Activated naive CD8-positive, alpha-beta T cell treated with anti-CD3 and anti-CD28 coated beads, Interleukin-2, amount 10 ng/mL, durations not matched to agents 7 days and 5 days (primary cell): Measurements from ENCODE around the gene SDCCAG8. TPM values are rescaled to one million over a fixed set of nuclear protein-coding genes. Genes with fewer than 3 reads are reported as not detected.
A peak's percentile ranks its signal among the peaks of the same experiment; 100 is the strongest.

Experiments used
- ATAC-seq: fragments of 150-1000 bp; cut with Tn5 transposase; one replicate; pipeline ENCODE4 v1.10.0; 2021; ENCODE audit warnings: low read depth, moderate library complexity
- POLR2A ChIA-PET: fragments of 350-600 bp; sonication (Branson Sonifier 250); formaldehyde crosslinking; loops from one replicate; lab custom pipeline; 2021; ENCODE audit warnings: antibody characterized with exemption; lab: Charles Lee
- DNase-seq: peaks from one replicate; pipeline ENCODE4 v3.0.0; 2021
- H3K27ac Mint-ChIP-seq: one replicate; pipeline ENCODE4 v1.8.0; 2022; ENCODE audit warnings: mild to moderate bottlenecking, mixed read lengths
- H3K27me3 Mint-ChIP-seq: one replicate; pipeline ENCODE4 v1.8.0; 2022; ENCODE audit warnings: mild to moderate bottlenecking, moderate library complexity, mixed read lengths
- H3K36me3 Mint-ChIP-seq: one replicate; pipeline ENCODE4 v1.8.0; 2021; ENCODE audit warnings: mild to moderate bottlenecking, mixed read lengths
- H3K4me1 Mint-ChIP-seq: one replicate; pipeline ENCODE4 v1.8.0; 2021; ENCODE audit warnings: mixed read lengths
- H3K4me3 Mint-ChIP-seq: one replicate; pipeline ENCODE4 v1.8.0; 2022; ENCODE audit warnings: mild to moderate bottlenecking, moderate library complexity, mixed read lengths
- H3K9me3 Mint-ChIP-seq: one replicate; pipeline ENCODE4 v1.8.0; 2021; ENCODE audit warnings: mixed read lengths
- total RNA-seq, 2 experiments: library from RNA; stranded (reverse); gene quantifications; one replicate each; pipeline ENCODE4 v1.2.3, GENCODE V29; 2021

The SDCCAG8 gene
- total RNA-seq, 2 experiments from 2014 or later, result 27.3 to 32.7 TPM

GRCh38 chr1:243244432-243244841 lies 11.4 kb upstream of the SDCCAG8 start:
- POLR2A ChIA-PET, result no interaction called here
- Mint-ChIP-seq H3K27ac (no peak overlapping the region), H3K4me1 (peaks cover 10% of the 10 kb centered on the region), H3K36me3 (peaks cover 28% of the 10 kb centered on the region), H3K4me3 (no peak overlapping the region), H3K27me3 (no peaks in the 10 kb centered on the region), H3K9me3 (peaks cover 5% of the 10 kb centered on the region)
- ATAC-seq (no peak), DNase-seq (no peak)

GRCh38 chr1:243246916-243247315 lies 8.9 kb upstream of the SDCCAG8 start:
- Mint-ChIP-seq H3K4me1 (peaks cover 16% of the 10 kb centered on the region), H3K27ac (no peak overlapping the region), H3K36me3 (peaks cover 19% of the 10 kb centered on the region), H3K4me3 (no peak overlapping the region), H3K27me3 (no peaks in the 10 kb centered on the region), H3K9me3 (peaks cover 2% of the 10 kb centered on the region)
- ATAC-seq, result no peak
- DNase-seq, result no peak
- POLR2A ChIA-PET, result no interaction called here

- Mint-ChIP-seq H3K9me3 (peaks cover 2% of the 10 kb centered on the region), H3K4me1 (peaks cover 18% of the 10 kb centered on the region), H3K4me3 (no peak overlapping the region), H3K27me3 (no peaks in the 10 kb centered on the region), H3K27ac (no peak overlapping the region), H3K36me3 (peaks cover 14% of the 10 kb centered on the region)
- DNase-seq (no peak), ATAC-seq (no peak)
- POLR2A ChIA-PET, result no interaction called here
Observed at GRCh38 chr1:243247901-243248300, 7.9 kb upstream of the SDCCAG8 start.

- POLR2A ChIA-PET, result no interaction called here
- DNase-seq (no peak), ATAC-seq (no peak)
- H3K27me3 Mint-ChIP-seq, result no peaks in the 10 kb centered on the region
- peaks cover 26% of the 10 kb centered on the region for H3K4me1 Mint-ChIP-seq
- H3K27ac Mint-ChIP-seq, result no peak overlapping the region
- peaks cover 9% of the 10 kb centered on the region for H3K36me3 Mint-ChIP-seq
- H3K4me3 Mint-ChIP-seq, result no peak overlapping the region
- no peaks in the 10 kb centered on the region for H3K9me3 Mint-ChIP-seq
Observed at GRCh38 chr1:243249214-243249613, 6.6 kb upstream of the SDCCAG8 start.

- peaks cover 7% of the 10 kb centered on the region for H3K36me3 Mint-ChIP-seq
- no peaks in the 10 kb centered on the region for H3K27me3 Mint-ChIP-seq
- POLR2A ChIA-PET, result no interaction called here
- DNase-seq (no peak), ATAC-seq (no peak)
- no peak overlapping the region for H3K27ac Mint-ChIP-seq
- H3K4me1 Mint-ChIP-seq, result peaks cover 29% of the 10 kb centered on the region
- H3K4me3 Mint-ChIP-seq, result no peak overlapping the region
- no peaks in the 10 kb centered on the region for H3K9me3 Mint-ChIP-seq
Observed at GRCh38 chr1:243250102-243250501, 5.7 kb upstream of the SDCCAG8 start.

GRCh38 chr1:243251539-243251938 lies 4.3 kb upstream of the SDCCAG8 start:
- H3K36me3 Mint-ChIP-seq, result peaks cover 3% of the 10 kb centered on the region

GRCh38 chr1:243253211-243253925 lies 2.5 kb upstream of the SDCCAG8 start:
- DNase-seq, result no peak
- Mint-ChIP-seq H3K27ac (peak overlapping the region; percentile 66), H3K4me3 (peak overlapping the region; percentile 95), H3K36me3 (peaks cover under 1% of the 10 kb centered on the region), H3K27me3 (no peaks in the 10 kb centered on the region), H3K9me3 (no peaks in the 10 kb centered on the region), H3K4me1 (peaks cover 23% of the 10 kb centered on the region)
- ATAC-seq, result no peak
- POLR2A ChIA-PET, result interaction anchor here (2.6 kb wide), 1 partner anchor 152 kb away, joined by 14 read pairs; no protein-coding TSS in a partner anchor

More at GRCh38 chr1:243251539-243251938, 4.3 kb upstream of the SDCCAG8 start:
- ATAC-seq, result no peak
- no peak overlapping the region for H3K4me3 Mint-ChIP-seq
- peaks cover 29% of the 10 kb centered on the region for H3K4me1 Mint-ChIP-seq
- no peak for DNase-seq
- H3K27ac Mint-ChIP-seq, result no peak overlapping the region
- POLR2A ChIA-PET, result no interaction called here
- H3K9me3 Mint-ChIP-seq, result no peaks in the 10 kb centered on the region
- H3K27me3 Mint-ChIP-seq, result no peaks in the 10 kb centered on the region

- POLR2A ChIA-PET, result interaction anchor here (2.6 kb wide), 1 partner anchor 152 kb away, joined by 14 read pairs; no protein-coding TSS in a partner anchor
- DNase-seq, result no peak
- Mint-ChIP-seq H3K27ac (peak overlapping the region; percentile 66), H3K4me1 (peaks cover 24% of the 10 kb centered on the region), H3K36me3 (no peaks in the 10 kb centered on the region), H3K27me3 (no peaks in the 10 kb centered on the region), H3K9me3 (no peaks in the 10 kb centered on the region), H3K4me3 (peak overlapping the region; percentile 95)
- ATAC-seq, result no peak
Observed at GRCh38 chr1:243253926-243254232, 2.0 kb upstream of the SDCCAG8 start.

GRCh38 chr1:243254233-243254926 lies 1.5 kb upstream of the SDCCAG8 start:
- DNase-seq (peak; percentile 69), ATAC-seq (peak; percentile 16)
- no peaks in the 10 kb centered on the region for H3K27me3 Mint-ChIP-seq
- POLR2A ChIA-PET, result interaction anchor here (0.8 to 2.6 kb wide), 5 partner anchors 10 to 793 kb away, joined by 3 to 14 read pairs (median 4); no protein-coding TSS in a partner anchor
- H3K4me3 Mint-ChIP-seq, result peak overlapping the region; percentile 95
- peak overlapping the region; percentile 98 for H3K27ac Mint-ChIP-seq
- H3K4me1 Mint-ChIP-seq, result peaks cover 24% of the 10 kb centered on the region
- H3K9me3 Mint-ChIP-seq, result no peaks in the 10 kb centered on the region
- peaks cover under 1% of the 10 kb centered on the region for H3K36me3 Mint-ChIP-seq

GRCh38 chr1:243254927-243255790 lies 682 bp upstream of the SDCCAG8 start, which contains the start of gene CEP170:
Gene CEP170, minus strand, starts transcription at chr1:243255281. Its CDS starts 30,001 bp downstream, at chr1:243225280.
- H3K36me3 Mint-ChIP-seq, result peaks cover 4% of the 10 kb centered on the region
- H3K9me3 Mint-ChIP-seq, result no peaks in the 10 kb centered on the region
- peak within 1 kb of the TSS; percentile 97 for H3K4me3 Mint-ChIP-seq
- no peaks in the 10 kb centered on the region for H3K27me3 Mint-ChIP-seq
- H3K4me1 Mint-ChIP-seq, result peaks cover 27% of the 10 kb centered on the region
- POLR2A ChIA-PET, result interaction anchor here (0.7 to 2.6 kb wide), 8 partner anchors 9 to 793 kb away, joined by 3 to 14 read pairs (median 4); no protein-coding TSS in a partner anchor
- peak; percentile 86 for DNase-seq
- peak within 1 kb of the TSS; percentile 99 for H3K27ac Mint-ChIP-seq
- peak; percentile 62 for ATAC-seq

GRCh38 chr1:243256590-243256989 lies 749 bp downstream of the SDCCAG8 start:
- POLR2A ChIA-PET, result no interaction called here
- peak overlapping the region; percentile 97 for H3K4me3 Mint-ChIP-seq
- ATAC-seq (no peak), DNase-seq (no peak)
- no peaks in the 10 kb centered on the region for H3K9me3 Mint-ChIP-seq
- peaks cover 8% of the 10 kb centered on the region for H3K36me3 Mint-ChIP-seq
- peak overlapping the region; percentile 99 for H3K27ac Mint-ChIP-seq
- H3K27me3 Mint-ChIP-seq, result no peaks in the 10 kb centered on the region
- H3K4me1 Mint-ChIP-seq, result peaks cover 28% of the 10 kb centered on the region

- H3K9me3 Mint-ChIP-seq, result no peaks in the 10 kb centered on the region
- no peak for DNase-seq
- no peaks in the 10 kb centered on the region for H3K27me3 Mint-ChIP-seq
- POLR2A ChIA-PET, result no interaction called here
- H3K27ac Mint-ChIP-seq, result no peak overlapping the region
- H3K36me3 Mint-ChIP-seq, result peaks cover 8% of the 10 kb centered on the region
- no peak for ATAC-seq
- H3K4me1 Mint-ChIP-seq, result peaks cover 23% of the 10 kb centered on the region
- H3K4me3 Mint-ChIP-seq, result no peak overlapping the region
Observed at GRCh38 chr1:243257189-243257588, 1.3 kb downstream of the SDCCAG8 start.

- H3K4me3 Mint-ChIP-seq, result no peak overlapping the region
- ATAC-seq, result no peak
- H3K27ac Mint-ChIP-seq, result no peak overlapping the region
- peaks cover 8% of the 10 kb centered on the region for H3K36me3 Mint-ChIP-seq
- DNase-seq, result no peak
- no peaks in the 10 kb centered on the region for H3K27me3 Mint-ChIP-seq
- no peaks in the 10 kb centered on the region for H3K9me3 Mint-ChIP-seq
- peaks cover 16% of the 10 kb centered on the region for H3K4me1 Mint-ChIP-seq
- POLR2A ChIA-PET, result no interaction called here
Observed at GRCh38 chr1:243258731-243259130, 2.9 kb downstream of the SDCCAG8 start.
